ENCODE measurements around the gene FRMPD4.

- TF ChIP-seq POLR2AphosphoS5 (IDR thresholded peaks at IDR 0.05; ENCODE audit: low read depth) (no peak), EZH2 (IDR thresholded peaks at IDR 0.05; ENCODE audit: low read depth, unreplicated experiment) (no peak), ETS1 (IDR thresholded peaks at IDR 0.05) (no peak)
- TF ChIP-seq, protein P1, sequence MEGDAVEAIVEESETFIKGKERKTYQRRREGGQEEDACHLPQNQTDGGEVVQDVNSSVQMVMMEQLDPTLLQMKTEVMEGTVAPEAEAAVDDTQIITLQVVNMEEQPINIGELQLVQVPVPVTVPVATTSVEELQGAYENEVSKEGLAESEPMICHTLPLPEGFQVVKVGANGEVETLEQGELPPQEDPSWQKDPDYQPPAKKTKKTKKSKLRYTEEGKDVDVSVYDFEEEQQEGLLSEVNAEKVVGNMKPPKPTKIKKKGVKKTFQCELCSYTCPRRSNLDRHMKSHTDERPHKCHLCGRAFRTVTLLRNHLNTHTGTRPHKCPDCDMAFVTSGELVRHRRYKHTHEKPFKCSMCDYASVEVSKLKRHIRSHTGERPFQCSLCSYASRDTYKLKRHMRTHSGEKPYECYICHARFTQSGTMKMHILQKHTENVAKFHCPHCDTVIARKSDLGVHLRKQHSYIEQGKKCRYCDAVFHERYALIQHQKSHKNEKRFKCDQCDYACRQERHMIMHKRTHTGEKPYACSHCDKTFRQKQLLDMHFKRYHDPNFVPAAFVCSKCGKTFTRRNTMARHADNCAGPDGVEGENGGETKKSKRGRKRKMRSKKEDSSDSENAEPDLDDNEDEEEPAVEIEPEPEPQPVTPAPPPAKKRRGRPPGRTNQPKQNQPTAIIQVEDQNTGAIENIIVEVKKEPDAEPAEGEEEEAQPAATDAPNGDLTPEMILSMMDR (conservative IDR thresholded peaks at IDR 0.05; ENCODE audit: low read depth in 2 of 2), result no peak
Observed at GRCh38 chrX:12700745-12701144, 562.5 kb downstream of the FRMPD4 start.

All from GM23338 (cell line).